Tibial nerve (tissue), 3 donors: Measurements from ENCODE around the gene IL20.

Source experiments
- POLR2A ChIP-seq, 2 donors: fragments of 450-650 bp; IDR thresholded peaks; one replicate each; pipeline ENCODE4 v1.6.1; 2017; ENCODE audit warnings: antibody characterized with exemption in 2 of 2, mild to moderate bottlenecking in 2 of 2, moderate library complexity in 2 of 2
- TF ChIP-seq, protein P1 (sequence below), 5 experiments: fragments of 200-600 bp in 3 of 5; fragments of 450-650 bp in 2 of 5; sonication (generic) in 3 of 5; IDR thresholded peaks; one replicate each; pipeline ENCODE4 v1.5.1; 2016 to 2019; ENCODE audit warnings: antibody characterized with exemption in 5 of 5, mild to moderate bottlenecking in 3 of 5, moderate library complexity in 2 of 5

DNA sequence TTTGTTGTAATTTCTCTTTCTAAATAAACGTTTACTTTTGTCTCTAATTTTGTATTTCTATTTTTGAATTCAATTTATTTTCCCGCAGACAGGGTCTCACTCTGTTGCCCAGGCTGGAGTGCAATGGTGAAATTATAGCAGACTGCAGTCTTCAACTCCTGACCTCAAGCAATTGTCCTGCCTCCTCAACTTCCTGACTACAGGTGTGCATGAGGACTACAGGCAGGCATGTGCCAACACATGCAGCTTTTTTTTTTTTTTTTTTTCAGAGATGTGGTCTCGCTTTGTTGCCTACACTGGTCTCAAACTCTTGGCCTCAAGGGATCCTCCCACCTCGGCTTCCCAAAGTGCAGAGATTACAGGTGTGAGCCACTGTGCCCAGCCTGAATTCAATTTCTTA, 36.7 kb upstream of the IL20 start:
- TF ChIP-seq, protein P1, sequence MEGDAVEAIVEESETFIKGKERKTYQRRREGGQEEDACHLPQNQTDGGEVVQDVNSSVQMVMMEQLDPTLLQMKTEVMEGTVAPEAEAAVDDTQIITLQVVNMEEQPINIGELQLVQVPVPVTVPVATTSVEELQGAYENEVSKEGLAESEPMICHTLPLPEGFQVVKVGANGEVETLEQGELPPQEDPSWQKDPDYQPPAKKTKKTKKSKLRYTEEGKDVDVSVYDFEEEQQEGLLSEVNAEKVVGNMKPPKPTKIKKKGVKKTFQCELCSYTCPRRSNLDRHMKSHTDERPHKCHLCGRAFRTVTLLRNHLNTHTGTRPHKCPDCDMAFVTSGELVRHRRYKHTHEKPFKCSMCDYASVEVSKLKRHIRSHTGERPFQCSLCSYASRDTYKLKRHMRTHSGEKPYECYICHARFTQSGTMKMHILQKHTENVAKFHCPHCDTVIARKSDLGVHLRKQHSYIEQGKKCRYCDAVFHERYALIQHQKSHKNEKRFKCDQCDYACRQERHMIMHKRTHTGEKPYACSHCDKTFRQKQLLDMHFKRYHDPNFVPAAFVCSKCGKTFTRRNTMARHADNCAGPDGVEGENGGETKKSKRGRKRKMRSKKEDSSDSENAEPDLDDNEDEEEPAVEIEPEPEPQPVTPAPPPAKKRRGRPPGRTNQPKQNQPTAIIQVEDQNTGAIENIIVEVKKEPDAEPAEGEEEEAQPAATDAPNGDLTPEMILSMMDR (IDR thresholded peaks at IDR 0.05), result no peak
- no peak for TF ChIP-seq POLR2A (IDR thresholded peaks at IDR 0.05)
